ENCODE data around the gene PRRT1B. TPM values are rescaled to one million over a fixed set of nuclear protein-coding genes. Genes with fewer than 3 reads are reported as not detected.

Gene PRRT1B
- polyA plus RNA-seq, 2 of the 4 experiments (the other 2 are of a cell fraction), result 0.79 to 0.80 TPM

DNA sequence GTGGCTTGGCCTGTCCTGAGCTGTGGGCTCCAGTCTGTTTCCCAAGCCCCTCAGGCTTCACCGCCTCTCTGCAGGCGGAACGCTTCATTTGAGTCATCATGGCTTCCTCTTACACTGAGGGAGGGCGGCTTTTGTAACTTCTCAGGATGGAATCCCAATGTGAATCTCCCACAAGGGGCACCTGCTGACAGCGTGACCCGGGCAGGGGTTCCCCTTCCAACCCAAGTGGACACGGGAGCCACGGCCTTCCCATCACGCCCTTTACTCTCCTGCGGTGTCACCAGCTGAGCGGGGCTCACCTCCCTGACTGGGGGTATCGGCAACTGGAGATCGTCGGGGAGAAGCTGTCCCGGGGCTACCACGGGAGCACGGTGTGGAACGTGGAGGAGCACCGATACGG lies 26.8 kb upstream of the PRRT1B start:
- WGBS (ENCODE audit: missing lambda C conversion rate), result 97% methylated on average over 20 of the region's 20 CpGs
- ChIA-PET POLR2A (no interaction called here), CTCF (interaction anchor here (2.2 to 2.8 kb wide), 2 partner anchors 12 to 73 kb away, joined by 4 to 7 read pairs; no protein-coding TSS in a partner anchor)
- H3K4me1 ChIP-seq, result no peaks in the 10 kb centered on the region
- H3K4me3 ChIP-seq, result no peak overlapping the region
- FAIRE-seq (no peak), DNase-seq (ENCODE audit: low read depth in 1 of 2, low spot score in 1 of 2) (no peak), ATAC-seq (no peak)
- H3K9me3 ChIP-seq, result no peaks in the 10 kb centered on the region
- no peak overlapping the region for H3K4me2 ChIP-seq
- no peak overlapping the region for H3K27ac ChIP-seq
- TF ChIP-seq EP300 (IDR thresholded peaks at IDR 0.05) (no peak), ZSCAN20 (CRISPR knock-in tag; IDR thresholded peaks at IDR 0.05) (no peak), ESRRA (IDR thresholded peaks at IDR 0.05; ENCODE audit: borderline replicate concordance, low read length) (no peak), KDM1A (IDR thresholded peaks at IDR 0.05; ENCODE audit: low read depth) (no peak)
- TF ChIP-seq, protein P1, sequence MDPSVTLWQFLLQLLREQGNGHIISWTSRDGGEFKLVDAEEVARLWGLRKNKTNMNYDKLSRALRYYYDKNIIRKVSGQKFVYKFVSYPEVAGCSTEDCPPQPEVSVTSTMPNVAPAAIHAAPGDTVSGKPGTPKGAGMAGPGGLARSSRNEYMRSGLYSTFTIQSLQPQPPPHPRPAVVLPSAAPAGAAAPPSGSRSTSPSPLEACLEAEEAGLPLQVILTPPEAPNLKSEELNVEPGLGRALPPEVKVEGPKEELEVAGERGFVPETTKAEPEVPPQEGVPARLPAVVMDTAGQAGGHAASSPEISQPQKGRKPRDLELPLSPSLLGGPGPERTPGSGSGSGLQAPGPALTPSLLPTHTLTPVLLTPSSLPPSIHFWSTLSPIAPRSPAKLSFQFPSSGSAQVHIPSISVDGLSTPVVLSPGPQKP (IDR thresholded peaks at IDR 0.05; ENCODE audit: low read depth, low read length), result no peak
- TF ChIP-seq, protein P2, sequence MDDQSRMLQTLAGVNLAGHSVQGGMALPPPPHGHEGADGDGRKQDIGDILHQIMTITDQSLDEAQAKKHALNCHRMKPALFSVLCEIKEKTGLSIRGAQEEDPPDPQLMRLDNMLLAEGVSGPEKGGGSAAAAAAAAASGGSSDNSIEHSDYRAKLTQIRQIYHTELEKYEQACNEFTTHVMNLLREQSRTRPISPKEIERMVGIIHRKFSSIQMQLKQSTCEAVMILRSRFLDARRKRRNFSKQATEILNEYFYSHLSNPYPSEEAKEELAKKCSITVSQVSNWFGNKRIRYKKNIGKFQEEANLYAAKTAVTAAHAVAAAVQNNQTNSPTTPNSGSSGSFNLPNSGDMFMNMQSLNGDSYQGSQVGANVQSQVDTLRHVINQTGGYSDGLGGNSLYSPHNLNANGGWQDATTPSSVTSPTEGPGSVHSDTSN (IDR thresholded peaks at IDR 0.05), result no peak
- TF ChIP-seq, protein P3, sequence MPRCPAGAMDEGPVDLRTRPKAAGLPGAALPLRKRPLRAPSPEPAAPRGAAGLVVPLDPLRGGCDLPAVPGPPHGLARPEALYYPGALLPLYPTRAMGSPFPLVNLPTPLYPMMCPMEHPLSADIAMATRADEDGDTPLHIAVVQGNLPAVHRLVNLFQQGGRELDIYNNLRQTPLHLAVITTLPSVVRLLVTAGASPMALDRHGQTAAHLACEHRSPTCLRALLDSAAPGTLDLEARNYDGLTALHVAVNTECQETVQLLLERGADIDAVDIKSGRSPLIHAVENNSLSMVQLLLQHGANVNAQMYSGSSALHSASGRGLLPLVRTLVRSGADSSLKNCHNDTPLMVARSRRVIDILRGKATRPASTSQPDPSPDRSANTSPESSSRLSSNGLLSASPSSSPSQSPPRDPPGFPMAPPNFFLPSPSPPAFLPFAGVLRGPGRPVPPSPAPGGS (IDR thresholded peaks at IDR 0.05), result no peak
- TF ChIP-seq, protein P4, sequence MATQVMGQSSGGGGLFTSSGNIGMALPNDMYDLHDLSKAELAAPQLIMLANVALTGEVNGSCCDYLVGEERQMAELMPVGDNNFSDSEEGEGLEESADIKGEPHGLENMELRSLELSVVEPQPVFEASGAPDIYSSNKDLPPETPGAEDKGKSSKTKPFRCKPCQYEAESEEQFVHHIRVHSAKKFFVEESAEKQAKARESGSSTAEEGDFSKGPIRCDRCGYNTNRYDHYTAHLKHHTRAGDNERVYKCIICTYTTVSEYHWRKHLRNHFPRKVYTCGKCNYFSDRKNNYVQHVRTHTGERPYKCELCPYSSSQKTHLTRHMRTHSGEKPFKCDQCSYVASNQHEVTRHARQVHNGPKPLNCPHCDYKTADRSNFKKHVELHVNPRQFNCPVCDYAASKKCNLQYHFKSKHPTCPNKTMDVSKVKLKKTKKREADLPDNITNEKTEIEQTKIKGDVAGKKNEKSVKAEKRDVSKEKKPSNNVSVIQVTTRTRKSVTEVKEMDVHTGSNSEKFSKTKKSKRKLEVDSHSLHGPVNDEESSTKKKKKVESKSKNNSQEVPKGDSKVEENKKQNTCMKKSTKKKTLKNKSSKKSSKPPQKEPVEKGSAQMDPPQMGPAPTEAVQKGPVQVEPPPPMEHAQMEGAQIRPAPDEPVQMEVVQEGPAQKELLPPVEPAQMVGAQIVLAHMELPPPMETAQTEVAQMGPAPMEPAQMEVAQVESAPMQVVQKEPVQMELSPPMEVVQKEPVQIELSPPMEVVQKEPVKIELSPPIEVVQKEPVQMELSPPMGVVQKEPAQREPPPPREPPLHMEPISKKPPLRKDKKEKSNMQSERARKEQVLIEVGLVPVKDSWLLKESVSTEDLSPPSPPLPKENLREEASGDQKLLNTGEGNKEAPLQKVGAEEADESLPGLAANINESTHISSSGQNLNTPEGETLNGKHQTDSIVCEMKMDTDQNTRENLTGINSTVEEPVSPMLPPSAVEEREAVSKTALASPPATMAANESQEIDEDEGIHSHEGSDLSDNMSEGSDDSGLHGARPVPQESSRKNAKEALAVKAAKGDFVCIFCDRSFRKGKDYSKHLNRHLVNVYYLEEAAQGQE (IDR thresholded peaks at IDR 0.05), result no peak

DNA sequence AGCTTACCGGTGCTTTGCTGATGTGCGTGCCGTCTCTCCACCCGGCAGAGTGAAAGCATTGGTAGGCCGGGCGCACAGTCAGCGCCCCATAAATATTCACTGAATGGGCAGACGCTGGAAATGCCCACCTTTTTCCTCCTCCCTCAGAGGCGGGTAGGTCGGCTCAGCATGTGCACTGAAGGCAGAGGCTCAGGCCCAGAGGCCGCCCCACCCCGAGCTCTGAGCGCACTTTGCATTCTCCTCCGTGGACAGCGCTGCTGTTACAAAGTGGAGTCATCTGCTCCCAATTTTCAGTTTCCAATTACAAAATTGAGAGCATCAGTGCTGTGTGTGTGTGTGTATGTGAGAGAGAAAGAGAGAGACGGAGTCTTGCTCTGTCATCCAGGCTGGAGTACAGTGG lies 24.8 kb upstream of the PRRT1B start:
- WGBS (ENCODE audit: missing lambda C conversion rate), result 80% methylated on average over 16 of the region's 16 CpGs
- Histone ChIP-seq H3K4me2 (no peak overlapping the region), H3K27ac (no peak overlapping the region), H3K4me1 (no peaks in the 10 kb centered on the region), H3K9me3 (no peaks in the 10 kb centered on the region), H3K4me3 (no peak overlapping the region)
- no peak for ATAC-seq
- FAIRE-seq, result no peak
- DNase-seq (ENCODE audit: low read depth in 1 of 2, low spot score in 1 of 2), result no peak
- ChIA-PET POLR2A (no interaction called here), CTCF (interaction anchor here (1.0 to 1.2 kb wide), 2 partner anchors 153 to 171 kb away, joined by 3 to 5 read pairs; no protein-coding TSS in a partner anchor)
- TF ChIP-seq POLR2AphosphoS2 (conservative IDR thresholded peaks at IDR 0.05; ENCODE audit: low read length) (no peak), TP53 (CRISPR knock-in tag; IDR thresholded peaks at IDR 0.05) (no peak), MAFK (IDR thresholded peaks at IDR 0.05; ENCODE audit: partially characterized antibody) (no peak), ZSCAN20 (CRISPR knock-in tag; IDR thresholded peaks at IDR 0.05) (no peak), MAZ (IDR thresholded peaks at IDR 0.05; ENCODE audit: borderline replicate concordance, low read depth, low read length) (no peak), CBX2 (IDR thresholded peaks at IDR 0.05; ENCODE audit: borderline replicate concordance, low read depth) (no peak), RNF2 (IDR thresholded peaks at IDR 0.05; ENCODE audit: borderline replicate concordance, low read depth) (no peak), TFCP2L1 (CRISPR knock-in tag; IDR thresholded peaks at IDR 0.05) (no peak), KDM5A (IDR thresholded peaks at IDR 0.05) (no peak), SREBF2 (IDR thresholded peaks at IDR 0.05) (no peak), ZNF302 (CRISPR knock-in tag; IDR thresholded peaks at IDR 0.05) (no peak), RFX5 (IDR thresholded peaks at IDR 0.05) (no peak), EP300 (IDR thresholded peaks at IDR 0.05) (no peak), EHMT2 (IDR thresholded peaks at IDR 0.05; ENCODE audit: low read depth) (no peak), HOXB5 (CRISPR knock-in tag; IDR thresholded peaks at IDR 0.05) (no peak)
- TF ChIP-seq, protein P5, sequence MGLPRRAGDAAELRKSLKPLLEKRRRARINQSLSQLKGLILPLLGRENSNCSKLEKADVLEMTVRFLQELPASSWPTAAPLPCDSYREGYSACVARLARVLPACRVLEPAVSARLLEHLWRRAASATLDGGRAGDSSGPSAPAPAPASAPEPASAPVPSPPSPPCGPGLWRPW (IDR thresholded peaks at IDR 0.05), result no peak
- TF ChIP-seq, protein P1 (IDR thresholded peaks at IDR 0.05; ENCODE audit: low read depth, low read length), result no peak
- TF ChIP-seq, protein P6, sequence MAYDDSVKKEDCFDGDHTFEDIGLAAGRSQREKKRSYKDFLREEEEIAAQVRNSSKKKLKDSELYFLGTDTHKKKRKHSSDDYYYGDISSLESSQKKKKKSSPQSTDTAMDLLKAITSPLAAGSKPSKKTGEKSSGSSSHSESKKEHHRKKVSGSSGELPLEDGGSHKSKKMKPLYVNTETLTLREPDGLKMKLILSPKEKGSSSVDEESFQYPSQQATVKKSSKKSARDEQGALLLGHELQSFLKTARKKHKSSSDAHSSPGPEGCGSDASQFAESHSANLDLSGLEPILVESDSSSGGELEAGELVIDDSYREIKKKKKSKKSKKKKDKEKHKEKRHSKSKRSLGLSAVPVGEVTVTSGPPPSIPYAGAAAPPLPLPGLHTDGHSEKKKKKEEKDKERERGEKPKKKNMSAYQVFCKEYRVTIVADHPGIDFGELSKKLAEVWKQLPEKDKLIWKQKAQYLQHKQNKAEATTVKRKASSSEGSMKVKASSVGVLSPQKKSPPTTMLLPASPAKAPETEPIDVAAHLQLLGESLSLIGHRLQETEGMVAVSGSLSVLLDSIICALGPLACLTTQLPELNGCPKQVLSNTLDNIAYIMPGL (CRISPR knock-in tag; IDR thresholded peaks at IDR 0.05; ENCODE audit: borderline replicate concordance), result no peak
